NCI-H128 (cell line): ENCODE results near the gene STAC3.

Source experiments
- DNase-seq: peaks from one replicate; lab custom pipeline; 2025; ENCODE audit not compliant: unreplicated experiment; lab: John Stamatoyannopoulos, UW

STAC3 gene

GRCh38 chr12:57195186-57195585 is 55.8 kb downstream of the STAC3 start:
- DNase-seq: no peak

GRCh38 chr12:57194253-57194652 is 56.7 kb downstream of the STAC3 start:
- no peak for DNase-seq

- no peak for DNase-seq
Observed at GRCh38 chr12:57193706-57194245, 57.2 kb downstream of the STAC3 start.
